Activated CD4-positive, alpha-beta T cell treated with anti-CD3 and anti-CD28 coated beads, Interleukin-2, amount 10 ng/mL, durations not matched to agents 24 days and 14 days (primary cell): ENCODE data around the gene PRKG1. TPM values are rescaled to one million over a fixed set of nuclear protein-coding genes. Genes with fewer than 3 reads are reported as not detected.

ENCODE experiments used
- DNase-seq: peaks from one replicate; pipeline ENCODE4 v3.0.0; 2022
- H3K27ac Mint-ChIP-seq: one replicate; pipeline ENCODE4 v1.8.0; 2022; ENCODE audit warnings: mild to moderate bottlenecking, mixed read lengths
- H3K27me3 Mint-ChIP-seq: one replicate; pipeline ENCODE4 v1.8.0; 2022; ENCODE audit warnings: mixed read lengths
- H3K36me3 Mint-ChIP-seq: one replicate; pipeline ENCODE4 v1.8.0; 2022; ENCODE audit warnings: low read depth, mild to moderate bottlenecking, mixed read lengths
- H3K4me1 Mint-ChIP-seq: one replicate; pipeline ENCODE4 v1.8.0; 2021; ENCODE audit warnings: mixed read lengths
- H3K4me3 Mint-ChIP-seq: one replicate; pipeline ENCODE4 v1.8.0; 2022; ENCODE audit warnings: mild to moderate bottlenecking, moderate library complexity, mixed read lengths
- H3K9me3 Mint-ChIP-seq: one replicate; pipeline ENCODE4 v1.8.0; 2021; ENCODE audit warnings: mixed read lengths
- intact Hi-C: fragments of 100-400 bp; cut with micrococcal nuclease; formaldehyde crosslinking; loops from one replicate; pipeline ENCODE4 v1.15.1; 2023
- total RNA-seq: library from RNA; stranded (reverse); gene quantifications from 2 replicates; pipeline ENCODE4 v1.2.3, GENCODE V29; 2022

PRKG1 gene
- total RNA-seq, 1 donor from 2014 or later: not detected

GRCh38 chr10:52265131-52265926 lies 1191.0 kb downstream of the PRKG1 start:
- Mint-ChIP-seq H3K36me3 (no peaks in the 10 kb centered on the region), H3K4me1 (no peaks in the 10 kb centered on the region), H3K27ac (no peak overlapping the region), H3K27me3 (no peaks in the 10 kb centered on the region), H3K9me3 (no peaks in the 10 kb centered on the region), H3K4me3 (no peak overlapping the region)
- no peak for DNase-seq
- intact Hi-C loops: no loop called here

GRCh38 chr10:52266858-52267257 lies 1192.6 kb downstream of the PRKG1 start:
- Mint-ChIP-seq H3K36me3 (no peaks in the 10 kb centered on the region), H3K27me3 (no peaks in the 10 kb centered on the region), H3K4me3 (no peak overlapping the region), H3K4me1 (no peaks in the 10 kb centered on the region), H3K9me3 (no peaks in the 10 kb centered on the region), H3K27ac (no peak overlapping the region)
- intact Hi-C loops: no loop called here
- no peak for DNase-seq

- Mint-ChIP-seq H3K4me3 (no peak overlapping the region), H3K36me3 (no peaks in the 10 kb centered on the region), H3K27ac (no peak overlapping the region), H3K9me3 (no peaks in the 10 kb centered on the region), H3K27me3 (no peaks in the 10 kb centered on the region), H3K4me1 (no peaks in the 10 kb centered on the region)
- no peak for DNase-seq
- intact Hi-C loops: no loop called here
Observed at GRCh38 chr10:52268790-52269189, 1194.5 kb downstream of the PRKG1 start.

GRCh38 chr10:52269233-52269632 lies 1194.9 kb downstream of the PRKG1 start:
- DNase-seq: no peak
- Mint-ChIP-seq H3K27ac (no peak overlapping the region), H3K27me3 (no peaks in the 10 kb centered on the region), H3K9me3 (no peaks in the 10 kb centered on the region), H3K36me3 (no peaks in the 10 kb centered on the region), H3K4me3 (no peak overlapping the region), H3K4me1 (no peaks in the 10 kb centered on the region)
- intact Hi-C loops: no loop called here

- no peak for DNase-seq
- peaks cover 7% of the 10 kb centered on the region for H3K9me3 Mint-ChIP-seq
- intact Hi-C loops: no loop called here
- H3K4me3 Mint-ChIP-seq: no peak overlapping the region
- no peaks in the 10 kb centered on the region for H3K27me3 Mint-ChIP-seq
- H3K4me1 Mint-ChIP-seq: no peaks in the 10 kb centered on the region
- H3K27ac Mint-ChIP-seq: no peak overlapping the region
- H3K36me3 Mint-ChIP-seq: no peaks in the 10 kb centered on the region
Observed at GRCh38 chr10:52276163-52276562, 1201.9 kb downstream of the PRKG1 start.

- Mint-ChIP-seq H3K4me1 (no peaks in the 10 kb centered on the region), H3K4me3 (no peak overlapping the region), H3K27me3 (no peaks in the 10 kb centered on the region), H3K9me3 (peaks cover 7% of the 10 kb centered on the region), H3K36me3 (no peaks in the 10 kb centered on the region), H3K27ac (no peak overlapping the region)
- no peak for DNase-seq
- intact Hi-C loops: no loop called here
Observed at GRCh38 chr10:52276986-52277385, 1202.7 kb downstream of the PRKG1 start.

- H3K9me3 Mint-ChIP-seq: peaks cover 7% of the 10 kb centered on the region
- H3K4me3 Mint-ChIP-seq: no peak overlapping the region
- intact Hi-C loops: no loop called here
- H3K27me3 Mint-ChIP-seq: no peaks in the 10 kb centered on the region
- DNase-seq: no peak
- no peak overlapping the region for H3K27ac Mint-ChIP-seq
- no peaks in the 10 kb centered on the region for H3K36me3 Mint-ChIP-seq
- H3K4me1 Mint-ChIP-seq: no peaks in the 10 kb centered on the region
Observed at GRCh38 chr10:52279546-52279945, 1205.3 kb downstream of the PRKG1 start.

- no peak overlapping the region for H3K27ac Mint-ChIP-seq
- no peak overlapping the region for H3K4me3 Mint-ChIP-seq
- intact Hi-C loops: no loop called here
- DNase-seq: no peak
- no peaks in the 10 kb centered on the region for H3K4me1 Mint-ChIP-seq
- no peaks in the 10 kb centered on the region for H3K36me3 Mint-ChIP-seq
- no peaks in the 10 kb centered on the region for H3K27me3 Mint-ChIP-seq
- H3K9me3 Mint-ChIP-seq: peaks cover 4% of the 10 kb centered on the region
Observed at GRCh38 chr10:52280051-52280450, 1205.8 kb downstream of the PRKG1 start.

GRCh38 chr10:52283174-52283573 lies 1208.9 kb downstream of the PRKG1 start:
- Mint-ChIP-seq H3K36me3 (no peaks in the 10 kb centered on the region), H3K27me3 (no peaks in the 10 kb centered on the region), H3K4me1 (no peaks in the 10 kb centered on the region), H3K4me3 (no peak overlapping the region), H3K9me3 (no peaks in the 10 kb centered on the region), H3K27ac (no peak overlapping the region)
- DNase-seq: no peak
- intact Hi-C loops: no loop called here

GRCh38 chr10:52284416-52285013 lies 1210.2 kb downstream of the PRKG1 start:
- Mint-ChIP-seq H3K4me3 (no peak overlapping the region), H3K9me3 (no peaks in the 10 kb centered on the region), H3K4me1 (no peaks in the 10 kb centered on the region), H3K36me3 (no peaks in the 10 kb centered on the region), H3K27me3 (no peaks in the 10 kb centered on the region), H3K27ac (no peak overlapping the region)
- no peak for DNase-seq
- intact Hi-C loops: no loop called here

GRCh38 chr10:52287866-52288265 lies 1213.6 kb downstream of the PRKG1 start:
- Mint-ChIP-seq H3K27ac (no peak overlapping the region), H3K4me1 (no peaks in the 10 kb centered on the region), H3K36me3 (no peaks in the 10 kb centered on the region), H3K4me3 (no peak overlapping the region), H3K27me3 (no peaks in the 10 kb centered on the region), H3K9me3 (no peaks in the 10 kb centered on the region)
- intact Hi-C loops: no loop called here
- no peak for DNase-seq

- intact Hi-C loops: no loop called here
- Mint-ChIP-seq H3K27ac (no peak overlapping the region), H3K9me3 (no peaks in the 10 kb centered on the region), H3K4me1 (no peaks in the 10 kb centered on the region), H3K36me3 (no peaks in the 10 kb centered on the region), H3K27me3 (no peaks in the 10 kb centered on the region), H3K4me3 (no peak overlapping the region)
- no peak for DNase-seq
Observed at GRCh38 chr10:52297747-52298146, 1223.5 kb downstream of the PRKG1 start.

GRCh38 chr10:52300599-52301277 lies 1226.5 kb downstream of the PRKG1 start:
- Mint-ChIP-seq H3K36me3 (no peaks in the 10 kb centered on the region), H3K4me3 (no peak overlapping the region), H3K27ac (no peak overlapping the region), H3K27me3 (no peaks in the 10 kb centered on the region), H3K9me3 (no peaks in the 10 kb centered on the region), H3K4me1 (no peaks in the 10 kb centered on the region)
- no peak for DNase-seq
- intact Hi-C loops: loop anchor here (10.0 kb wide), 1 partner anchor 484 kb away; no protein-coding TSS in a partner anchor
